Ishikawa (cell line): Measurements from ENCODE around the gene COL20A1.

Experiments used
- CEBPB ChIP-seq: IDR thresholded peaks from 2 replicates; pipeline ENCODE4 v1.6.1; 2012
- CREB1 ChIP-seq: IDR thresholded peaks from 2 replicates; pipeline ENCODE4 v1.6.1; 2012; ENCODE audit warnings: low read depth
- EGR1 ChIP-seq: IDR thresholded peaks from 2 replicates; pipeline ENCODE4 v1.6.1; 2012
- EP300 ChIP-seq: IDR thresholded peaks from 2 replicates; pipeline ENCODE4 v1.6.1; 2012; ENCODE audit warnings: borderline replicate concordance
- FOXM1 ChIP-seq: IDR thresholded peaks from 2 replicates; pipeline ENCODE4 v1.6.1; 2012; ENCODE audit warnings: low read depth, borderline replicate concordance
- MAX ChIP-seq: IDR thresholded peaks from 2 replicates; pipeline ENCODE4 v1.6.1; 2012
- NFIC ChIP-seq: IDR thresholded peaks from 2 replicates; pipeline ENCODE4 v1.6.1; 2012
- RAD21 ChIP-seq: IDR thresholded peaks from 2 replicates; pipeline ENCODE4 v1.6.1; 2012; ENCODE audit warnings: low read depth
- REST ChIP-seq: IDR thresholded peaks from 2 replicates; pipeline ENCODE4 v1.6.1; 2012; ENCODE audit warnings: low read depth, mild to moderate bottlenecking
- TAF1 ChIP-seq: IDR thresholded peaks from 2 replicates; pipeline ENCODE4 v1.6.1; 2012; ENCODE audit warnings: low read depth, mild to moderate bottlenecking
- TCF12 ChIP-seq: IDR thresholded peaks from 2 replicates; pipeline ENCODE4 v1.6.1; 2012; ENCODE audit warnings: low read depth
- TEAD4 ChIP-seq: IDR thresholded peaks from 2 replicates; pipeline ENCODE4 v1.6.1; 2012
- USF1 ChIP-seq: IDR thresholded peaks from 2 replicates; pipeline ENCODE4 v1.6.1; 2012
- YY1 ChIP-seq: IDR thresholded peaks from 2 replicates; pipeline ENCODE4 v1.6.1; 2012; ENCODE audit warnings: low read depth
- ZBTB7A ChIP-seq: IDR thresholded peaks from 2 replicates; pipeline ENCODE4 v1.6.1; 2012; ENCODE audit warnings: low read depth

Gene COL20A1

GRCh38 chr20:63328026-63328700 lies 35.2 kb downstream of the COL20A1 start:
- TF ChIP-seq REST (peak; percentile 34; the same call in 1 of the 2 replicates), EGR1 (no peak)

- TF ChIP-seq FOXM1 (no peak), USF1 (no peak), TAF1 (no peak), YY1 (no peak), TCF12 (no peak), RAD21 (no peak), CEBPB (no peak), TEAD4 (no peak), EGR1 (no peak), EP300 (no peak), MAX (no peak), REST (no peak)
Measured at GRCh38 chr20:63328718-63329275, 35.8 kb downstream of the COL20A1 start.

GRCh38 chr20:63329331-63330083 lies 36.5 kb downstream of the COL20A1 start:
- TF ChIP-seq FOXM1 (no peak), TAF1 (no peak), USF1 (no peak), ZBTB7A (no peak), RAD21 (no peak), NFIC (no peak), TCF12 (no peak), TEAD4 (no peak), CREB1 (no peak), EGR1 (no peak), REST (no peak), YY1 (no peak), EP300 (no peak), CEBPB (no peak), MAX (no peak)

- TF ChIP-seq CEBPB (no peak), RAD21 (no peak), YY1 (no peak), TAF1 (no peak), FOXM1 (no peak), EP300 (no peak), ZBTB7A (no peak), EGR1 (no peak), USF1 (no peak), TEAD4 (no peak), MAX (no peak), TCF12 (no peak), CREB1 (no peak), NFIC (no peak)
Measured at GRCh38 chr20:63330084-63330760, 37.2 kb downstream of the COL20A1 start.
